Epithelial cell of proximal tubule (primary cell): ENCODE data around the gene CCDC182. TPM values are rescaled to one million over a fixed set of nuclear protein-coding genes. Genes with fewer than 3 reads are reported as not detected.

Experiments used
- DNase-seq: peaks from one replicate; pipeline ENCODE4 v3.0.0-alpha.2; 2011; ENCODE audit warnings: low read depth
- H3K4me3 ChIP-seq: 2 replicates; pipeline ENCODE4 v1.5.1; 2011; ENCODE audit warnings: low read depth, mild to moderate bottlenecking, low read length
- total RNA-seq: library from RNA; depleted of rRNA; stranded (reverse); fragments of >200 nt; gene quantifications from 2 replicates; pipeline ENCODE4 v1.2.3, GENCODE V29; 2015
- TF ChIP-seq, protein P1 (sequence below): conservative IDR thresholded peaks from 2 replicates; pipeline ENCODE4 v1.5.1; 2012; ENCODE audit warnings: low read depth, mild to moderate bottlenecking, low read length

The CCDC182 gene
- total RNA-seq, 1 donor from 2014 or later, result not detected

- no peak overlapping the region for H3K4me3 ChIP-seq
- TF ChIP-seq, protein P1, sequence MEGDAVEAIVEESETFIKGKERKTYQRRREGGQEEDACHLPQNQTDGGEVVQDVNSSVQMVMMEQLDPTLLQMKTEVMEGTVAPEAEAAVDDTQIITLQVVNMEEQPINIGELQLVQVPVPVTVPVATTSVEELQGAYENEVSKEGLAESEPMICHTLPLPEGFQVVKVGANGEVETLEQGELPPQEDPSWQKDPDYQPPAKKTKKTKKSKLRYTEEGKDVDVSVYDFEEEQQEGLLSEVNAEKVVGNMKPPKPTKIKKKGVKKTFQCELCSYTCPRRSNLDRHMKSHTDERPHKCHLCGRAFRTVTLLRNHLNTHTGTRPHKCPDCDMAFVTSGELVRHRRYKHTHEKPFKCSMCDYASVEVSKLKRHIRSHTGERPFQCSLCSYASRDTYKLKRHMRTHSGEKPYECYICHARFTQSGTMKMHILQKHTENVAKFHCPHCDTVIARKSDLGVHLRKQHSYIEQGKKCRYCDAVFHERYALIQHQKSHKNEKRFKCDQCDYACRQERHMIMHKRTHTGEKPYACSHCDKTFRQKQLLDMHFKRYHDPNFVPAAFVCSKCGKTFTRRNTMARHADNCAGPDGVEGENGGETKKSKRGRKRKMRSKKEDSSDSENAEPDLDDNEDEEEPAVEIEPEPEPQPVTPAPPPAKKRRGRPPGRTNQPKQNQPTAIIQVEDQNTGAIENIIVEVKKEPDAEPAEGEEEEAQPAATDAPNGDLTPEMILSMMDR, result no peak
- DNase-seq, result no peak
These were observed 12.0 kb downstream of the CCDC182 start for GRCh38 chr17:57733085-57733484.

GRCh38 chr17:57732062-57732461, 13.0 kb downstream of the CCDC182 start:
- no peak for DNase-seq
- H3K4me3 ChIP-seq, result no peak overlapping the region
- TF ChIP-seq, protein P1, result no peak

DNA sequence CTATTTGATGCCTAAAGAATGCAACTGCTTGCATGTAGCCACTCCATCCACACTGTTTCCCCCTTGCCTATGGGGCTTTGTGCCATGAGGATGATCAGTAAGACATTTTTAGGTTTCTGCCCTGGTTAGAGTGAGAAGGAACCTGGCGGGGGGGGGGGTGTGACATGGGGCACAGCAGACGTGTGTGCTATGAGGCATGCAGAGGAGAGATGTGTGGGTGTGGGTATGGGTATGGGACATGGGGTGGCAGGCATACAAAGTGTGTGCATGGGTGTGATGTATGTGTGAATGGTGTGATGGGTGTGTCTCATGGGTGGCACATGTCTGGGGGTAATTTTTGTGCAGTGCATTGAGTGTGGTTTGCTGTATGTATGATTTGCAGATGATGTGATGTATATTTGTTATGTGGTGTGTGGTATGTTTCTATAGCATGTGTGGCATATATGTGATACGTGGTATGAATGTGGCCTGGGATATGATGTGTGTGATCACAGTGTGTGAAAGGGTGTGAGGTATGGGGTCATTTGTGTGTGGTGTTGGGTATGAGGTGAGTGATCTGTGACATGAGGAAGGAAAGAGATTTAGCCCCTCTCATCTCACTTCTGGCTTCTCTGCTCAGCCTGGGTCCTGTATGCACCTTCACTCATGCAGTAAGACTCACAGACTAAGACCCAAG, 14.9 kb downstream of the CCDC182 start:
- TF ChIP-seq, protein P1, result no peak
- H3K4me3 ChIP-seq, result no peak overlapping the region
- DNase-seq, result no peak

GRCh38 chr17:57727630-57728175, 17.4 kb downstream of the CCDC182 start:
- TF ChIP-seq, protein P1, result no peak
- DNase-seq, result no peak
- no peak overlapping the region for H3K4me3 ChIP-seq

- no peak for DNase-seq
- H3K4me3 ChIP-seq, result no peak overlapping the region
- TF ChIP-seq, protein P1, result no peak
These were observed 18.3 kb downstream of the CCDC182 start for GRCh38 chr17:57726838-57727237.

DNA sequence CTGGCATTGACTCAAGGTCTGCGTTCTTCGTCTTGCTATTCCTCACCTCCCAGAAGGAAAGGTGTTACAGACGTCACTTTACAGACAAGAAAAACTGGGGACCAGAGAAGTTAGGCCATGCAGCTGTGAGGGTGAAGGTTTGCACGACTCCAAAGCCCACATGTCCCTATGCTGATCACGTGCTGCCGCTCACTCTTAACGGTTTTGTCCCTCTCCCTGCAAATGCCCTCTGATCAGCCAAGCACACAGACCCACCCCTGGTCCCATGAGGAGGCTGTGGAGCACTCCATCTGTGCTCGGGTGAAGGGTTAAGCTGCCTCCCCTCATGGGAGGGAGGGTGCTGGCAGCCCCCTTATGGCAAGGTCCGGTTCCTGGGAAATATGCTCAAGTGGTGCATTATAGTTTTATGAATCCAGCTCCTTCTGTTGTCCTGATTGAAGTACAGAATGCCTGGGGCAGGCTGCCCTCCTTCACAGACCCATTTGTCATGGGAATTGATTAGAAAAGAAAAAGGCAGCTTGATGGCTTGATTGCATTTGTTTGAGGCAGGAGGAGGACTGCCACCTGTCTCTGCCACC, 18.8 kb downstream of the CCDC182 start:
- TF ChIP-seq, protein P1, result no peak
- DNase-seq, result no peak
- no peak overlapping the region for H3K4me3 ChIP-seq
